HG02763 (cell line): ENCODE measurements around the gene YLPM1.

ENCODE experiments used
- ATAC-seq: cut with Tn5 transposase; IDR thresholded peaks from one replicate; pipeline ENCODE4 v1.9.1; 2021; ENCODE audit warnings: mild to moderate bottlenecking, moderate library complexity; ENCODE audit not compliant: unreplicated experiment

The YLPM1 gene

GRCh38 chr14:74836251-74836960, 73.3 kb downstream of the YLPM1 start:
- no peak for ATAC-seq

- no peak for ATAC-seq
These were observed 75.0 kb downstream of the YLPM1 start for GRCh38 chr14:74838166-74838565.

GRCh38 chr14:74840603-74841030, 77.5 kb downstream of the YLPM1 start:
- ATAC-seq = peak; percentile 42

GRCh38 chr14:74841230-74842207, 78.4 kb downstream of the YLPM1 start:
- peak; percentile 73 for ATAC-seq

- ATAC-seq = no peak
These were observed 80.5 kb downstream of the YLPM1 start for GRCh38 chr14:74843653-74844052.

GRCh38 chr14:74846168-74846567, 83.1 kb downstream of the YLPM1 start:
- no peak for ATAC-seq

GRCh38 chr14:74846968-74847665, 84.0 kb downstream of the YLPM1 start:
- ATAC-seq = no peak

- no peak for ATAC-seq
These were observed 85.7 kb downstream of the YLPM1 start for GRCh38 chr14:74848768-74849167.

GRCh38 chr14:74852922-74853530, 89.9 kb downstream of the YLPM1 start:
- ATAC-seq = no peak

GRCh38 chr14:74853581-74853980, 90.5 kb downstream of the YLPM1 start:
- no peak for ATAC-seq

GRCh38 chr14:74855021-74855420, 91.9 kb downstream of the YLPM1 start:
- ATAC-seq = no peak

GRCh38 chr14:74855945-74856344, 92.8 kb downstream of the YLPM1 start:
- ATAC-seq = no peak

GRCh38 chr14:74856366-74856765, 93.2 kb downstream of the YLPM1 start:
- ATAC-seq = no peak

- ATAC-seq = no peak
These were observed 94.9 kb downstream of the YLPM1 start for GRCh38 chr14:74858022-74858421.

- no peak for ATAC-seq
These were observed 96.8 kb downstream of the YLPM1 start for GRCh38 chr14:74859757-74860552.

GRCh38 chr14:74860899-74861733, 98.0 kb downstream of the YLPM1 start:
- ATAC-seq = no peak

- ATAC-seq = no peak
These were observed 98.6 kb downstream of the YLPM1 start for GRCh38 chr14:74861734-74862090.

- ATAC-seq = no peak
These were observed 100.2 kb downstream of the YLPM1 start for GRCh38 chr14:74863274-74863673.

GRCh38 chr14:74864198-74864597, 101.1 kb downstream of the YLPM1 start:
- no peak for ATAC-seq
